Left cardiac atrium (tissue), 4 donors: ENCODE results near the gene C17orf107. TPM values are rescaled to one million over a fixed set of nuclear protein-coding genes. Genes with fewer than 3 reads are reported as not detected.

Experiments
- ATAC-seq, 2 donors: fragments of 200-7000 bp; cut with Tn5 transposase; one replicate each; pipeline ENCODE4 v1.9.1; 2020; ENCODE audit warnings: mild to moderate bottlenecking in 2 of 2, moderate library complexity in 2 of 2
- DNase-seq: peaks from one replicate; pipeline ENCODE4 v3.0.0-alpha.2; 2020
- intact Hi-C, 2 donors: fragments of 100-400 bp; cut with DNase I; formaldehyde crosslinking; loops; one replicate each; pipeline versions ENCODE4 v1.14.1 to v1.15.1; 2022 to 2023
- total RNA-seq, 2 donors: library from RNA; stranded (reverse); fragmentation: NEBNext Ultra II Directional; extraction: Animal tissue kit (Norgen Biotek cat#: 25700); gene quantifications; one replicate each; pipeline ENCODE4 v1.2.1, GENCODE V29; 2021
- donor health status: DM: no; HTN: yes; CAD: no.
- donor health status: DM: no; HTN: yes; CAD: no; lungs with severe emphysema.
- donor health status: DM: yes; HTN: yes; CAD: no.
- donor health status: Dilated cardiomyopathy.

C17orf107 gene
- total RNA-seq, 2 donors from 2014 or later: 1.3 to 2.3 TPM

- no peak for DNase-seq
These were observed 43.6 kb downstream of the C17orf107 start for GRCh38 chr17:4942760-4943508.

GRCh38 chr17:4944163-4944553 lies 44.8 kb downstream of the C17orf107 start:
- intact Hi-C loops: no loop called here
- DNase-seq: no peak
- no peak for ATAC-seq

More at GRCh38 chr17:4942760-4943508, 43.6 kb downstream of the C17orf107 start:
- no peak for ATAC-seq
- intact Hi-C loops: no loop called here

- intact Hi-C loops: no loop called here
- no peak for DNase-seq
- no peak for ATAC-seq
These were observed 45.3 kb downstream of the C17orf107 start for GRCh38 chr17:4944554-4945175.

GRCh38 chr17:4945176-4945943 lies 46.0 kb downstream of the C17orf107 start:
- DNase-seq (peak; percentile 85), ATAC-seq (peak in 1 of 2 donors; percentile 37)
- intact Hi-C loops: no loop called here

- ATAC-seq: no peak
- no peak for DNase-seq
- intact Hi-C loops: no loop called here
These were observed 46.6 kb downstream of the C17orf107 start for GRCh38 chr17:4945944-4946280.

- ATAC-seq (no peak), DNase-seq (no peak)
- intact Hi-C loops: no loop called here
These were observed 47.1 kb downstream of the C17orf107 start for GRCh38 chr17:4946312-4946976.

- intact Hi-C loops: no loop called here
- DNase-seq (no peak), ATAC-seq (no peak)
These were observed 47.7 kb downstream of the C17orf107 start for GRCh38 chr17:4947010-4947410.

- ATAC-seq (peak; percentile 35 to 39), DNase-seq (peak; percentile 68)
- intact Hi-C loops: no loop called here
These were observed 48.3 kb downstream of the C17orf107 start for GRCh38 chr17:4947411-4948165.

- DNase-seq (peak; percentile 91), ATAC-seq (peak; percentile 74 to 79)
- intact Hi-C loops: no loop called here
These were observed 49.0 kb downstream of the C17orf107 start, which contains the start of gene PFN1 for GRCh38 chr17:4948166-4948930. TSS of gene PFN1 (minus strand) at chr17:4948530. CDS start at chr17:4948394, 136 bp downstream.

- intact Hi-C loops: no loop called here
- ATAC-seq (peak; percentile 77 to 82), DNase-seq (peak; percentile 87)
These were observed 49.6 kb downstream of the C17orf107 start for GRCh38 chr17:4948931-4949320.

GRCh38 chr17:4949321-4950074 lies 50.2 kb downstream of the C17orf107 start:
- peak; percentile 84 for DNase-seq
- intact Hi-C loops: loop anchor here in 1 of 2 donors (2.0 kb wide), 1 partner anchor 17 kb away; the partner anchor contains the start of gene SPAG7
- peak; percentile 8 to 55 for ATAC-seq

GRCh38 chr17:4950075-4950745 lies 50.9 kb downstream of the C17orf107 start:
- ATAC-seq (peak; percentile 3 to 6), DNase-seq (peak; percentile 85)
- intact Hi-C loops: loop anchor here in 1 of 2 donors (2.0 kb wide), 1 partner anchor 17 kb away; the partner anchor contains the start of gene SPAG7

- DNase-seq (no peak), ATAC-seq (no peak)
- intact Hi-C loops: loop anchor here in 1 of 2 donors (2.0 kb wide), 1 partner anchor 16 kb away; the partner anchor contains the start of gene SPAG7
These were observed 51.4 kb downstream of the C17orf107 start, which contains the start of gene ENO3 for GRCh38 chr17:4950746-4951204. TSS of gene ENO3 (plus strand) at chr17:4951119. CDS start at chr17:4951830, 711 bp downstream.

- intact Hi-C loops: loop anchor here in 1 of 2 donors (2.0 kb wide), 1 partner anchor 15 kb away; the partner anchor contains the start of gene SPAG7
- no peak for DNase-seq
These were observed 52.1 kb downstream of the C17orf107 start for GRCh38 chr17:4951486-4951885.

More at GRCh38 chr17:4951486-4951885, 52.1 kb downstream of the C17orf107 start:
- no peak for ATAC-seq
